IMR-90 (cell line): ENCODE data around the gene SBF1. TPM values are rescaled to one million over a fixed set of nuclear protein-coding genes. Genes with fewer than 3 reads are reported as not detected.

Experiments
- ATAC-seq: fragments of 200-7000 bp; cut with Tn5 transposase; 2 replicates; pipeline ENCODE4 v1.9.1; 2020; ENCODE audit warnings: low read depth, mild to moderate bottlenecking, moderate library complexity
- BruUV-seq: library from RNA; stranded (reverse); fragments of 400-500 nt; replicated peaks from 2 replicates; lab custom pipeline; 2021; lab: Mats Ljungman, UMichigan
- CTCF ChIA-PET: fragments of 300-600 bp; formaldehyde crosslinking; extraction: SDS; loops from one replicate; lab custom pipeline; 2021; ENCODE audit warnings: antibody characterized with exemption; lab: Yijun Ruan, JAX
- POLR2A ChIA-PET: fragments of 300-600 bp; sonication (Branson Sonifier 250); formaldehyde crosslinking; loops from one replicate; lab custom pipeline; 2022; ENCODE audit warnings: antibody characterized with exemption; ENCODE audit not compliant: unreplicated experiment; lab: Charles Lee
- DNase-seq: peaks from one replicate; pipeline ENCODE4 v3.0.0; 2013
- H2AFZ ChIP-seq: replicated peaks from 2 replicates; pipeline ENCODE3; 2013; ENCODE audit warnings: low read length, mild to moderate bottlenecking; ENCODE audit not compliant: poor library complexity
- H2AK5ac ChIP-seq: 2 replicates; pipeline ENCODE4 v1.6.1; 2013; ENCODE audit warnings: low read depth, low read length, inconsistent platforms
- H2AK9ac ChIP-seq: replicated peaks from 2 replicates; pipeline ENCODE3; 2013; ENCODE audit warnings: mild to moderate bottlenecking, low read depth, low read length, moderate library complexity; ENCODE audit not compliant: poor library complexity
- H2BK120ac ChIP-seq: 2 replicates; pipeline ENCODE4 v1.6.1; 2013; ENCODE audit warnings: low read depth, low read length, inconsistent platforms
- H2BK15ac ChIP-seq: 3 replicates; pipeline ENCODE4 v1.6.1; 2013; ENCODE audit warnings: low read depth, low read length, inconsistent platforms
- H2BK20ac ChIP-seq: 2 replicates; pipeline ENCODE4 v1.6.1; 2013; ENCODE audit warnings: low read depth, mild to moderate bottlenecking, inconsistent platforms, low read length, moderate library complexity
- H2BK5ac ChIP-seq: 2 replicates; pipeline ENCODE4 v1.6.1; 2013; ENCODE audit warnings: mild to moderate bottlenecking, low read depth, low read length, inconsistent platforms; ENCODE audit not compliant: poor library complexity, severe bottlenecking
- H3K14ac ChIP-seq: replicated peaks from 2 replicates; pipeline ENCODE4 v1.6.1; 2013; ENCODE audit warnings: low read depth, low read length, inconsistent platforms
- H3K18ac ChIP-seq: 2 replicates; pipeline ENCODE4 v1.6.1; 2013; ENCODE audit warnings: low read depth, low read length, control low read depth
- H3K23ac ChIP-seq: 2 replicates; pipeline ENCODE4 v1.6.1; 2013; ENCODE audit warnings: low read depth, low read length, inconsistent platforms
- H3K27ac ChIP-seq: 2 replicates; pipeline ENCODE4 v1.5.1; 2013; ENCODE audit warnings: mild to moderate bottlenecking, control low read depth, low read length; ENCODE audit not compliant: insufficient read depth
- H3K27me3 ChIP-seq: 2 replicates; pipeline ENCODE4 v1.6.1; 2013; ENCODE audit warnings: low read length; ENCODE audit not compliant: control insufficient read depth, insufficient read depth
- H3K36me3 ChIP-seq: 2 replicates; pipeline ENCODE4 v1.6.1; 2013; ENCODE audit warnings: low read length, mixed read lengths; ENCODE audit not compliant: control insufficient read depth, insufficient read depth
- H3K4ac ChIP-seq: 2 replicates; pipeline ENCODE4 v1.6.1; 2013; ENCODE audit warnings: low read depth, low read length, inconsistent platforms
- H3K4me1 ChIP-seq: 2 replicates; pipeline ENCODE4 v1.6.1; 2013; ENCODE audit warnings: low read length, mixed read lengths; ENCODE audit not compliant: control insufficient read depth, insufficient read depth
- H3K4me2 ChIP-seq: 2 replicates; pipeline ENCODE4 v1.6.1; 2013; ENCODE audit warnings: low read depth, mild to moderate bottlenecking, control low read depth, low read length, moderate library complexity
- H3K4me3 ChIP-seq: 2 replicates; pipeline ENCODE4 v1.5.1; 2013; ENCODE audit warnings: low read depth, mild to moderate bottlenecking, control low read depth, low read length, moderate library complexity; ENCODE audit not compliant: insufficient read depth
- H3K56ac ChIP-seq: 2 replicates; pipeline ENCODE4 v1.6.1; 2013; ENCODE audit warnings: low read length, inconsistent platforms; ENCODE audit not compliant: insufficient read depth; ENCODE audit errors: extremely low read depth
- H3K79me1 ChIP-seq, 2 experiments: 2 replicates each; pipeline ENCODE4 v1.6.1; 2013; ENCODE audit warnings: low read length in 2 of 2, inconsistent platforms in 1 of 2, low read depth in 1 of 2
- H3K9ac ChIP-seq: 2 replicates; pipeline ENCODE4 v1.6.1; 2013; ENCODE audit warnings: low read depth, low read length, control low read depth
- H3K9me1 ChIP-seq: 2 replicates; pipeline ENCODE4 v1.6.1; 2013; ENCODE audit warnings: low read length, inconsistent platforms; ENCODE audit not compliant: insufficient read depth
- H3K9me3 ChIP-seq: 2 replicates; pipeline ENCODE4 v1.6.1; 2013; ENCODE audit warnings: low read length; ENCODE audit not compliant: control insufficient read depth, insufficient read depth
- H4K20me1 ChIP-seq: 2 replicates; pipeline ENCODE4 v1.6.1; 2013; ENCODE audit warnings: low read length, inconsistent platforms; ENCODE audit not compliant: insufficient read depth
- H4K5ac ChIP-seq: 2 replicates; pipeline ENCODE4 v1.6.1; 2013; ENCODE audit warnings: mild to moderate bottlenecking, low read depth, low read length, control low read depth
- H4K8ac ChIP-seq, 2 experiments: 2 replicates each; pipeline ENCODE4 v1.6.1; 2013; ENCODE audit warnings: low read depth in 2 of 2, low read length in 2 of 2, control low read depth in 1 of 2, inconsistent platforms in 1 of 2
- H4K91ac ChIP-seq: 2 replicates; pipeline ENCODE4 v1.6.1; 2013; ENCODE audit warnings: low read depth, low read length, inconsistent platforms; ENCODE audit not compliant: insufficient read depth
- BHLHE40 ChIP-seq: fragments of 150-350 bp; IDR thresholded peaks from 2 replicates; pipeline ENCODE4 v1.6.1; 2016; ENCODE audit warnings: mild to moderate bottlenecking, low read depth, low read length
- CEBPB ChIP-seq: IDR thresholded peaks from 2 replicates; pipeline ENCODE4 v1.6.1; 2012; ENCODE audit warnings: low read depth, low read length, improper control_type of control experiment
- FOS ChIP-seq: fragments of 150-350 bp; IDR thresholded peaks from 2 replicates; pipeline ENCODE4 v1.6.1; 2016; ENCODE audit warnings: low read depth, low read length
- MAFK ChIP-seq: IDR thresholded peaks from 2 replicates; pipeline ENCODE4 v1.6.1; 2012; ENCODE audit warnings: low read depth, low read length, improper control_type of control experiment
- MXI1 ChIP-seq: IDR thresholded peaks from 2 replicates; pipeline ENCODE4 v1.6.1; 2012; ENCODE audit warnings: low read depth, mild to moderate bottlenecking, low read length, moderate library complexity, borderline replicate concordance
- NFE2L2 ChIP-seq: fragments of 150-350 bp; IDR thresholded peaks from 2 replicates; pipeline ENCODE4 v1.6.1; 2016; ENCODE audit warnings: low read depth, mild to moderate bottlenecking, low read length
- POLR2A ChIP-seq: IDR thresholded peaks from 2 replicates; pipeline ENCODE4 v1.6.1; 2012; ENCODE audit warnings: mild to moderate bottlenecking, low read depth, low read length
- RAD21 ChIP-seq: IDR thresholded peaks from 2 replicates; pipeline ENCODE4 v1.6.1; 2012; ENCODE audit warnings: low read length, improper control_type of control experiment
- RCOR1 ChIP-seq: IDR thresholded peaks from 2 replicates; pipeline ENCODE4 v1.6.1; 2012; ENCODE audit warnings: mild to moderate bottlenecking, low read length, improper control_type of control experiment; ENCODE audit not compliant: insufficient replicate concordance
- SMC3 ChIP-seq: fragments of 150-350 bp; IDR thresholded peaks from 2 replicates; pipeline ENCODE4 v1.6.1; 2016; ENCODE audit warnings: low read depth, mild to moderate bottlenecking, antibody characterized with exemption, low read length, moderate library complexity
- whole genome bisulfite sequencing, 2 experiments: methylation state at CpG; one replicate each; pipeline versions ENCODE4 v1.1.5 to v1.1.7; 2013; ENCODE audit warnings: missing lambda C conversion rate in 2 of 2; ENCODE audit not compliant: insufficient read length in 1 of 2; ENCODE audit errors: extremely low coverage in 2 of 2; 5-methylcytosine and 5-hydroxymethylcytosine counted together
- dilution Hi-C: fragments of 300-500 bp; cut with HindIII; formaldehyde crosslinking; loops from one replicate; pipeline ENCODE4 v1.14.3; 2018; ENCODE audit warnings: low sequenced_read_pairs; ENCODE audit not compliant: unreplicated experiment
- in situ Hi-C: fragments of 300-500 bp; cut with MboI; formaldehyde crosslinking; loops from 3 replicates; pipeline ENCODE4 v1.14.3; 2019; ENCODE audit warnings: low sequenced_read_pairs, inconsistent platforms, mixed read lengths
- intact Hi-C: fragments of 100-400 bp; cut with micrococcal nuclease; formaldehyde crosslinking; loops from 2 replicates; pipeline ENCODE4 v1.10.0; 2022
- polyA plus RNA-seq, 3 experiments: library from polyadenylated mRNA; depleted of rRNA; stranded (reverse); fragments of >200 nt; gene quantifications; 2 replicates each; pipeline ENCODE4 v1.2.3, GENCODE V29; 2012; ENCODE audit warnings: low replicate concordance in 1 of 3
- total RNA-seq: library from RNA; depleted of rRNA; stranded (reverse); fragments of >200 nt; gene quantifications from 2 replicates; pipeline ENCODE4 v1.2.3, GENCODE V29; 2012
- TF ChIP-seq, protein P1 (sequence below): conservative IDR thresholded peaks from 2 replicates; pipeline ENCODE4 v1.5.1; 2012; ENCODE audit warnings: mild to moderate bottlenecking, low read depth, low read length, improper control_type of control experiment
- TF ChIP-seq, protein P2 (sequence below): fragments of 150-350 bp; IDR thresholded peaks from 2 replicates; pipeline ENCODE4 v1.6.1; 2016; ENCODE audit warnings: low read depth, mild to moderate bottlenecking, low read length, moderate library complexity, borderline replicate concordance
- TF ChIP-seq, protein P3 (sequence below): fragments of 150-350 bp; IDR thresholded peaks from 2 replicates; pipeline ENCODE4 v1.6.1; 2017; ENCODE audit warnings: mild to moderate bottlenecking, antibody characterized with exemption, low read length, low read depth

SBF1 gene
- total and polyA plus RNA-seq, 2 of the 4 experiments (the other 2 are of a cell fraction) = 21.5 to 33.2 TPM

- no peak overlapping the region for H3K27ac ChIP-seq
- H3K36me3 ChIP-seq = peaks cover 68% of the 10 kb centered on the region
- no peak overlapping the region for H2AFZ ChIP-seq
- no peak overlapping the region for H2BK20ac ChIP-seq
- POLR2A ChIA-PET = no interaction called here
- dilution Hi-C loops = no loop called here
- no peak overlapping the region for H3K9ac ChIP-seq
- H2BK120ac ChIP-seq = no peak overlapping the region
- TF ChIP-seq SMC3 = no peak
- TF ChIP-seq MXI1 = no peak
- TF ChIP-seq MAFK = no peak
- TF ChIP-seq NFE2L2 = no peak
- TF ChIP-seq, protein P1, sequence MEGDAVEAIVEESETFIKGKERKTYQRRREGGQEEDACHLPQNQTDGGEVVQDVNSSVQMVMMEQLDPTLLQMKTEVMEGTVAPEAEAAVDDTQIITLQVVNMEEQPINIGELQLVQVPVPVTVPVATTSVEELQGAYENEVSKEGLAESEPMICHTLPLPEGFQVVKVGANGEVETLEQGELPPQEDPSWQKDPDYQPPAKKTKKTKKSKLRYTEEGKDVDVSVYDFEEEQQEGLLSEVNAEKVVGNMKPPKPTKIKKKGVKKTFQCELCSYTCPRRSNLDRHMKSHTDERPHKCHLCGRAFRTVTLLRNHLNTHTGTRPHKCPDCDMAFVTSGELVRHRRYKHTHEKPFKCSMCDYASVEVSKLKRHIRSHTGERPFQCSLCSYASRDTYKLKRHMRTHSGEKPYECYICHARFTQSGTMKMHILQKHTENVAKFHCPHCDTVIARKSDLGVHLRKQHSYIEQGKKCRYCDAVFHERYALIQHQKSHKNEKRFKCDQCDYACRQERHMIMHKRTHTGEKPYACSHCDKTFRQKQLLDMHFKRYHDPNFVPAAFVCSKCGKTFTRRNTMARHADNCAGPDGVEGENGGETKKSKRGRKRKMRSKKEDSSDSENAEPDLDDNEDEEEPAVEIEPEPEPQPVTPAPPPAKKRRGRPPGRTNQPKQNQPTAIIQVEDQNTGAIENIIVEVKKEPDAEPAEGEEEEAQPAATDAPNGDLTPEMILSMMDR = no peak
- no peak for TF ChIP-seq BHLHE40
- TF ChIP-seq, protein P2, sequence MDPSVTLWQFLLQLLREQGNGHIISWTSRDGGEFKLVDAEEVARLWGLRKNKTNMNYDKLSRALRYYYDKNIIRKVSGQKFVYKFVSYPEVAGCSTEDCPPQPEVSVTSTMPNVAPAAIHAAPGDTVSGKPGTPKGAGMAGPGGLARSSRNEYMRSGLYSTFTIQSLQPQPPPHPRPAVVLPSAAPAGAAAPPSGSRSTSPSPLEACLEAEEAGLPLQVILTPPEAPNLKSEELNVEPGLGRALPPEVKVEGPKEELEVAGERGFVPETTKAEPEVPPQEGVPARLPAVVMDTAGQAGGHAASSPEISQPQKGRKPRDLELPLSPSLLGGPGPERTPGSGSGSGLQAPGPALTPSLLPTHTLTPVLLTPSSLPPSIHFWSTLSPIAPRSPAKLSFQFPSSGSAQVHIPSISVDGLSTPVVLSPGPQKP = no peak
- no peak for TF ChIP-seq RAD21
- no peak for TF ChIP-seq CEBPB
- TF ChIP-seq, protein P3, sequence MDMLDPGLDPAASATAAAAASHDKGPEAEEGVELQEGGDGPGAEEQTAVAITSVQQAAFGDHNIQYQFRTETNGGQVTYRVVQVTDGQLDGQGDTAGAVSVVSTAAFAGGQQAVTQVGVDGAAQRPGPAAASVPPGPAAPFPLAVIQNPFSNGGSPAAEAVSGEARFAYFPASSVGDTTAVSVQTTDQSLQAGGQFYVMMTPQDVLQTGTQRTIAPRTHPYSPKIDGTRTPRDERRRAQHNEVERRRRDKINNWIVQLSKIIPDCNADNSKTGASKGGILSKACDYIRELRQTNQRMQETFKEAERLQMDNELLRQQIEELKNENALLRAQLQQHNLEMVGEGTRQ = no peak
- no peak for TF ChIP-seq RCOR1
- no peak for TF ChIP-seq POLR2A
- TF ChIP-seq FOS = no peak
- no peak overlapping the region for H3K4ac ChIP-seq
- H2BK5ac ChIP-seq = no peak overlapping the region
- H4K20me1 ChIP-seq = peaks cover 20% of the 10 kb centered on the region
- no peaks in the 10 kb centered on the region for H3K9me3 ChIP-seq
- in situ Hi-C loops = no loop called here
- H3K4me3 ChIP-seq = no peak overlapping the region
- TSS peak; percentile 53 for BruUV-seq
- no peak overlapping the region for H4K5ac ChIP-seq
- no peaks in the 10 kb centered on the region for H3K27me3 ChIP-seq
- CTCF ChIA-PET = no interaction called here
- peaks cover 0 to 9% of the 10 kb centered on the region in 2 experiments; a peak in 1 of 4 replicates for H3K79me1 ChIP-seq
- intact Hi-C loops = no loop called here
- no peak overlapping the region for H2AK5ac ChIP-seq
- no peak overlapping the region for H3K23ac ChIP-seq
- DNase-seq (no peak), ATAC-seq (no peak)
- no peaks in the 10 kb centered on the region for H3K9me1 ChIP-seq
- H3K56ac ChIP-seq = no peak overlapping the region
- H3K4me1 ChIP-seq = no peaks in the 10 kb centered on the region
- no peak overlapping the region for H3K14ac ChIP-seq
- peak overlapping the region; percentile 70 for H2AK9ac ChIP-seq
- H3K4me2 ChIP-seq = no peak overlapping the region
- 100% methylated on average over 1 of the region's 15 CpGs; no CpG with 5 or more reads in 1 of the 2 experiments for WGBS, 2 experiments
- H2BK15ac ChIP-seq = no peak overlapping the region
- no peak overlapping the region for H4K91ac ChIP-seq
- H3K18ac ChIP-seq = no peak overlapping the region
- no peak overlapping the region for H4K8ac ChIP-seq
Observed at GRCh38 chr22:50443197-50443596, 31.6 kb downstream of the SBF1 start.
